Cardiac muscle cell (in vitro differentiated cells and primary cell): Measurements from ENCODE around the gene HLA-DOB. TPM values are rescaled to one million over a fixed set of nuclear protein-coding genes. Genes with fewer than 3 reads are reported as not detected.

ENCODE experiments used
- DNase-seq, 2 donors: peaks; one replicate each; pipeline versions ENCODE4 v3.0.0 to v3.0.0-alpha.2; 2010 to 2017; ENCODE audit warnings: low read depth in 1 of 2, low spot score in 1 of 2
- H3K27ac ChIP-seq: fragments of 200-600 bp; sonication (generic); 2 replicates; pipeline ENCODE4 v1.5.1; 2016
- H3K27me3 ChIP-seq: fragments of 200-600 bp; sonication (generic); 2 replicates; pipeline ENCODE4 v1.6.0; 2016; ENCODE audit warnings: control low read depth
- H3K36me3 ChIP-seq: fragments of 200-600 bp; sonication (generic); 2 replicates; pipeline ENCODE4 v1.5.1; 2016; ENCODE audit warnings: control low read depth
- H3K4me1 ChIP-seq: fragments of 200-600 bp; sonication (generic); 2 replicates; pipeline ENCODE4 v1.8.1; 2017; ENCODE audit warnings: low read depth, mild to moderate bottlenecking, mixed run types
- H3K4me3 ChIP-seq: fragments of 200-600 bp; sonication (generic); 2 replicates; pipeline ENCODE4 v1.5.1; 2016; ENCODE audit warnings: mild to moderate bottlenecking
- H3K9me3 ChIP-seq: fragments of 200-600 bp; sonication (generic); 2 replicates; pipeline ENCODE4 v1.5.1; 2017; ENCODE audit warnings: low read depth, mild to moderate bottlenecking, control low read depth
- polyA plus RNA-seq: library from polyadenylated mRNA; unstranded; fragments of >200 nt; fragmentation: Nextera tagmentation; extraction: Ambion mirVana; gene quantifications from 2 replicates; pipeline ENCODE4 v1.2.1, GENCODE V29; 2016
- total RNA-seq: library from RNA; depleted of rRNA; stranded (reverse); fragments of >200 nt; gene quantifications from 2 replicates; pipeline ENCODE4 v1.2.3, GENCODE V29; 2016
- TF ChIP-seq, protein P1 (sequence below): IDR thresholded peaks from 2 replicates; pipeline ENCODE4 v1.5.1; 2012; ENCODE audit warnings: low read depth, mild to moderate bottlenecking, low read length

Gene HLA-DOB
- total and polyA plus RNA-seq, 2 experiments from 2014 or later: not detected

GRCh38 chr6:32803416-32803815, 13.4 kb downstream of the HLA-DOB start:
- Histone ChIP-seq H3K4me3 (no peak overlapping the region), H3K9me3 (no peaks in the 10 kb centered on the region), H3K27me3 (peaks cover 4% of the 10 kb centered on the region), H3K27ac (no peak overlapping the region), H3K36me3 (no peaks in the 10 kb centered on the region), H3K4me1 (no peaks in the 10 kb centered on the region)
- TF ChIP-seq, protein P1, sequence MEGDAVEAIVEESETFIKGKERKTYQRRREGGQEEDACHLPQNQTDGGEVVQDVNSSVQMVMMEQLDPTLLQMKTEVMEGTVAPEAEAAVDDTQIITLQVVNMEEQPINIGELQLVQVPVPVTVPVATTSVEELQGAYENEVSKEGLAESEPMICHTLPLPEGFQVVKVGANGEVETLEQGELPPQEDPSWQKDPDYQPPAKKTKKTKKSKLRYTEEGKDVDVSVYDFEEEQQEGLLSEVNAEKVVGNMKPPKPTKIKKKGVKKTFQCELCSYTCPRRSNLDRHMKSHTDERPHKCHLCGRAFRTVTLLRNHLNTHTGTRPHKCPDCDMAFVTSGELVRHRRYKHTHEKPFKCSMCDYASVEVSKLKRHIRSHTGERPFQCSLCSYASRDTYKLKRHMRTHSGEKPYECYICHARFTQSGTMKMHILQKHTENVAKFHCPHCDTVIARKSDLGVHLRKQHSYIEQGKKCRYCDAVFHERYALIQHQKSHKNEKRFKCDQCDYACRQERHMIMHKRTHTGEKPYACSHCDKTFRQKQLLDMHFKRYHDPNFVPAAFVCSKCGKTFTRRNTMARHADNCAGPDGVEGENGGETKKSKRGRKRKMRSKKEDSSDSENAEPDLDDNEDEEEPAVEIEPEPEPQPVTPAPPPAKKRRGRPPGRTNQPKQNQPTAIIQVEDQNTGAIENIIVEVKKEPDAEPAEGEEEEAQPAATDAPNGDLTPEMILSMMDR: no peak
- no peak for DNase-seq

- Histone ChIP-seq H3K27ac (no peak overlapping the region), H3K4me3 (no peak overlapping the region), H3K36me3 (no peaks in the 10 kb centered on the region), H3K27me3 (peaks cover 9% of the 10 kb centered on the region), H3K9me3 (no peaks in the 10 kb centered on the region), H3K4me1 (no peaks in the 10 kb centered on the region)
- no peak for DNase-seq
- TF ChIP-seq, protein P1: no peak
These were observed 17.1 kb downstream of the HLA-DOB start for GRCh38 chr6:32799740-32800139.

DNA sequence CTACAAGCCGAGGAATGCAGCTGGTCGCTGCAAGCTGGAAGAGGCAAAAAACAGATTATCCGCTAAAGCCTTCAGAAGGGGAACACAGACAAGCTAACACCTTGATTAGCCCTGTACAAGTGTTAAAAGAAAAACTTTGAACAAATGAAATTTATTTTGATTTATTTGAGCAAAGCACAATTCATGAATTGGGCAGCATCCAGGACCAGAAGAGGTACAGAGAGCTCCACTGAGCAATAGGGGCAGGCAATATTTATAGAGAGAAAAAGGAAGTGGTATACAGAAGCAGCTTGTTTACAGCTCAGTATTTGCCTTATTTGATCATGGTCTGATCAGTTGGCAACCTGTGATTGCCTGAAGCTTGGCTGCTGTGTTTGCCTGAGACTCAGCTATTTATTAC, 17.6 kb downstream of the HLA-DOB start:
- DNase-seq: no peak
- Histone ChIP-seq H3K27ac (no peak overlapping the region), H3K9me3 (no peaks in the 10 kb centered on the region), H3K4me1 (no peaks in the 10 kb centered on the region), H3K4me3 (no peak overlapping the region), H3K36me3 (no peaks in the 10 kb centered on the region), H3K27me3 (peaks cover 12% of the 10 kb centered on the region)
- TF ChIP-seq, protein P1: no peak

DNA sequence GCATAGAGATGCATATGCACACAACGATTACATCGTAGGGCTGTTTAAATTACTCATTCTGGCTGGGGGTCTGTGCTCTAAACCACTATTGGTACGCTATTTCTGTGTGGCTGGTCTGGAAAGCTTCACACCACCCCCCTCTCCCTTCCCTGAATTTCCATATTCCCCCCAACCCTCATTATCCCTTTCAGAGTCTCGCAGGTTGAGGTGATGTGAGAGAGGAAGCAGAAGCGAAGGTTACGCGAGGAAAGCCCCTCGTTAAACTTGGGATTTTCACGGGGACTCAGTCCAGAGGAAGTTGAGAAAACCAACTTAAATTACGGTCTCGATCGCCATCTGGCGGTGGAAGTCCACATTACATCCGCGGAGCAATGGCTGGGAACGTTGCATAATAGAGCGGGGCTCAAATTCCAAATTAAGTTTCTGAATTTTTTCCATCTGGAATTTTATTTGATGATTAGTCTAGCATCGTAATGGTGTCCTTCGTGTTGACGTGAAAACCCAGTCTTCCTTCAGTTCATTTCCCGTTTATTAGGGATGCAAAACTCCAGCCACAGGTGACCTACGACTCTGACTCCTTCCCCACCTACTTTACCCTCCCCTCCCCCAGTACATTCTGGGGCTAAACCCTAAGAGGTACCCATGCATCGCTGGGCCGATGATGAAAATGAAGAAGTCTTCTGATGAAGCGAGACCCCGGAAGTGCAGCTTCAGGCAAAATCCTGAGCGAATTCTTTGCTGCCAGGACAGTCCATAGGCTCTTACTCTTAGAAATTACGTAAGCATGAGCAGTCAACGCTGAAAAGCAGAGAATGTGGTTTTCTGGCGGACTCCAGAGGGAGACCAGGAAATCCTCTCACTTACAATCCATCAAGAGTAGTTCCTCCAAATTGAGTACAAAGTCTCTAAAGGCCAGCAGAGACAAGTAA, 19.7 kb downstream of the HLA-DOB start:
- TF ChIP-seq, protein P1: peak; percentile 71
- Histone ChIP-seq H3K9me3 (no peaks in the 10 kb centered on the region), H3K27ac (no peak overlapping the region), H3K4me3 (no peak overlapping the region), H3K36me3 (no peaks in the 10 kb centered on the region), H3K27me3 (peaks cover 13% of the 10 kb centered on the region), H3K4me1 (no peaks in the 10 kb centered on the region)
- peak; percentile 75 to 77 for DNase-seq

DNA sequence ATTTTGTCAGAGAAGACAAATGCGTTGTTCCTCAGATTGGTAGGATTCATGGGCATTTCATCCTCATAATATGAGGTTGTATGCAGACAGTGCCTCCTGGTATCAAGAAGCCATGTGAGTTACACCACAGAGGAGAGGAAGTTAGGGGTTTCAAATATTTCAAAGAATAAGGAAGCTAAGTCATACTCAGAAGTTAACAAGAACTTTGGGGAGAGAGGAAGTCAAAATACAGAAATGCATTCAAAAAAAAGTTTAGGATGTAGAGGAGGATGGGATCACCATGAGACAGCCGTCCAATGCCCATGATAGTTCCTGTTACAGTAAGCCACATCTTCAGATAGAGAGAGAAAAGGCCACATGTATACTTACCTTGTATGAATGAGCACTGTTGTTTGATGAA, 22.3 kb downstream of the HLA-DOB start:
- Histone ChIP-seq H3K9me3 (no peaks in the 10 kb centered on the region), H3K4me1 (no peaks in the 10 kb centered on the region), H3K36me3 (no peaks in the 10 kb centered on the region), H3K27ac (no peak overlapping the region), H3K27me3 (peaks cover 13% of the 10 kb centered on the region), H3K4me3 (no peak overlapping the region)
- DNase-seq: no peak
- TF ChIP-seq, protein P1: no peak
